Natural killer cell (primary cell): ENCODE measurements around the gene CORO2B. TPM values are rescaled to one million over a fixed set of nuclear protein-coding genes. Genes with fewer than 3 reads are reported as not detected.
A peak's percentile ranks its signal among the peaks of the same experiment; 100 is the strongest.

Experiments used
- ATAC-seq, 3 donors: fragments of 150-1000 bp in 2 of 3; fragments of 200-7000 bp in 1 of 3; cut with Tn5 transposase; 1 replicate in 1 of 3; 2 replicates in 2 of 3; pipeline ENCODE4 v1.10.0; 2021; ENCODE audit warnings: mild to moderate bottlenecking in 2 of 3, moderate library complexity in 2 of 3
- DNase-seq, 2 donors: peaks; one replicate each; pipeline versions ENCODE4 v3.0.0 to v3.0.0-alpha.2; 2013 to 2021; ENCODE audit warnings: mixed read lengths in 1 of 2
- H3K27ac ChIP-seq: one replicate; pipeline ENCODE4 v1.5.1; 2013; ENCODE audit warnings: mild to moderate bottlenecking, low read length
- H3K27me3 ChIP-seq: one replicate; pipeline ENCODE4 v1.6.1; 2013; ENCODE audit warnings: low read length; ENCODE audit not compliant: control insufficient read depth, insufficient read depth
- H3K36me3 ChIP-seq: one replicate; pipeline ENCODE4 v1.6.1; 2013; ENCODE audit warnings: low read length; ENCODE audit not compliant: control insufficient read depth, insufficient read depth
- H3K4me1 ChIP-seq: one replicate; pipeline ENCODE4 v1.6.1; 2013; ENCODE audit warnings: low read length; ENCODE audit not compliant: control insufficient read depth, insufficient read depth
- H3K4me3 ChIP-seq: one replicate; pipeline ENCODE4 v1.5.1; 2013; ENCODE audit warnings: low read length
- H3K9me3 ChIP-seq: one replicate; pipeline ENCODE4 v1.6.1; 2013; ENCODE audit warnings: low read length; ENCODE audit not compliant: control insufficient read depth, insufficient read depth
- H3K27ac Mint-ChIP-seq, 2 donors: one replicate each; pipeline ENCODE4 v1.8.0; 2022; ENCODE audit warnings: mild to moderate bottlenecking in 2 of 2, mixed read lengths in 2 of 2, moderate library complexity in 1 of 2
- H3K27me3 Mint-ChIP-seq, 2 donors: one replicate each; pipeline ENCODE4 v1.8.0; 2022; ENCODE audit warnings: low read depth in 2 of 2, mixed read lengths in 2 of 2
- H3K36me3 Mint-ChIP-seq: one replicate; pipeline ENCODE4 v1.8.0; 2022; ENCODE audit warnings: mixed read lengths
- H3K4me1 Mint-ChIP-seq, 2 donors: one replicate each; pipeline ENCODE4 v1.8.0; 2022; ENCODE audit warnings: mixed read lengths in 2 of 2
- H3K4me3 Mint-ChIP-seq: one replicate; pipeline ENCODE4 v1.8.0; 2022; ENCODE audit warnings: mild to moderate bottlenecking, moderate library complexity, mixed read lengths
- H3K9me3 Mint-ChIP-seq, 2 donors: one replicate each; pipeline ENCODE4 v1.8.0; 2022; ENCODE audit warnings: mixed read lengths in 2 of 2
- WGBS: methylation state at CpG from one replicate; pipeline ENCODE4 v1.1.7; 2013; ENCODE audit warnings: missing lambda C conversion rate; ENCODE audit not compliant: insufficient coverage; 5-methylcytosine and 5-hydroxymethylcytosine counted together
- intact Hi-C: fragments of 100-400 bp; cut with micrococcal nuclease; formaldehyde crosslinking; loops from one replicate; pipeline ENCODE4 v1.14.2; 2022
- total RNA-seq, 4 donors: library from RNA; stranded (reverse); fragments of 120-200 nt in 1 of 4; gene quantifications; one replicate each; pipeline versions ENCODE4 v1.2.3 to v1.2.4, GENCODE V29; 2013 to 2022
- TF ChIP-seq, protein P1 (sequence below): fragments of 200-600 bp; IDR thresholded peaks from one replicate; pipeline ENCODE4 v1.8.0; 2022; ENCODE audit warnings: antibody characterized with exemption

CORO2B gene
- total RNA-seq, 3 donors from 2014 or later (not counting 1 experiment from before 2014, with no cell fraction given) = 0.13 TPM; not detected in 2

DNA sequence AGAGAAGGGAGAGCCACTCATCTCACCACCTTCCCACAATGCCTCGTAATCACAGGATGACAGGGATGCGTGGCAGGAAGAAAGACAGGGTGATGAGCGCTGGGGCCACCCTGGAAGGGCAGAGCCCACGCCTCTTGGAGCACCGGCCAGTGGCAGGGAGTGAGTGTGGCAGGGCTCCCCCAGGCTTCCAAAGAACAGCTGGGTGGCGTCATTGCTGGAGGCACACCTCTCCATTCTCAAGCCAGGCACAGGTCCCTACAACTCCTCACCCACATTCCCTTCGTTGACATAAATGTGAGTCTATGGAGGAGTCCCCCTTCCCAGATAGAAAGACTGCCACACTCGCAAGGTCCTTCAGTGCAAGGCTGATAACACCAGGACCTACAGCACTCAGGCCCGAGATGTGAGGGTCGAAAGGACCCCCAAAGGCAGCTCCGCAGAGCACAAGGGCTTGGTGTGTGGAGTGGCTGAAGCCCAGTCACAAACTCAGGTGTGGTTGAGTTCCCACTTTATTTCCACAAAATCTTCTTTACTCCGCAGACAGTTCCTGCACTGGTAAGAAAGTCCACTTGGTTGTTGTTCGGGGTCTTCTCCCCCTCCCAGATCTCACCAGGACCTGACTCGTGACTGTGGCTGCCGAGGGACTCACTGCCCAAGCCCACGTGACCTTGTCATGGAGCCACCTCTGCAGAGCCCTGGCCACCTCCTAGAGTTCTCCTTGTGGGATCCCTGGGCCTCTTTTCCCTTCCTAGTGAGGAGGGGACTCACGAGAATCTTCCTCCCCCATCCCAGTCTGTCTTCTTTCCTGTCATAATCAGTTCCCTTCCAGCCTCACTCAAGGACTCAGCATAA, 22.4 kb upstream of the CORO2B start:
- DNase-seq = no peak
- Mint-ChIP-seq H3K27ac (no peak overlapping the region), H3K4me1 (peaks cover 16 to 23% of the 10 kb centered on the region in 2 donors), H3K4me3 (no peak overlapping the region), H3K36me3 (no peaks in the 10 kb centered on the region), H3K27me3 (peaks cover 49 to 55% of the 10 kb centered on the region in 2 donors), H3K9me3 (no peaks in the 10 kb centered on the region)
- Histone ChIP-seq H3K9me3 (no peaks in the 10 kb centered on the region), H3K36me3 (no peaks in the 10 kb centered on the region), H3K27me3 (peaks cover 17% of the 10 kb centered on the region), H3K4me1 (peaks cover 15% of the 10 kb centered on the region), H3K27ac (no peak overlapping the region), H3K4me3 (no peak overlapping the region)
- ATAC-seq = no peak
- intact Hi-C loops = no loop called here
- WGBS = 83% methylated on average over 16 of the region's 17 CpGs
- TF ChIP-seq, protein P1, sequence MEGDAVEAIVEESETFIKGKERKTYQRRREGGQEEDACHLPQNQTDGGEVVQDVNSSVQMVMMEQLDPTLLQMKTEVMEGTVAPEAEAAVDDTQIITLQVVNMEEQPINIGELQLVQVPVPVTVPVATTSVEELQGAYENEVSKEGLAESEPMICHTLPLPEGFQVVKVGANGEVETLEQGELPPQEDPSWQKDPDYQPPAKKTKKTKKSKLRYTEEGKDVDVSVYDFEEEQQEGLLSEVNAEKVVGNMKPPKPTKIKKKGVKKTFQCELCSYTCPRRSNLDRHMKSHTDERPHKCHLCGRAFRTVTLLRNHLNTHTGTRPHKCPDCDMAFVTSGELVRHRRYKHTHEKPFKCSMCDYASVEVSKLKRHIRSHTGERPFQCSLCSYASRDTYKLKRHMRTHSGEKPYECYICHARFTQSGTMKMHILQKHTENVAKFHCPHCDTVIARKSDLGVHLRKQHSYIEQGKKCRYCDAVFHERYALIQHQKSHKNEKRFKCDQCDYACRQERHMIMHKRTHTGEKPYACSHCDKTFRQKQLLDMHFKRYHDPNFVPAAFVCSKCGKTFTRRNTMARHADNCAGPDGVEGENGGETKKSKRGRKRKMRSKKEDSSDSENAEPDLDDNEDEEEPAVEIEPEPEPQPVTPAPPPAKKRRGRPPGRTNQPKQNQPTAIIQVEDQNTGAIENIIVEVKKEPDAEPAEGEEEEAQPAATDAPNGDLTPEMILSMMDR = no peak

- Mint-ChIP-seq H3K27ac (no peak overlapping the region), H3K27me3 (peaks cover 49 to 57% of the 10 kb centered on the region in 2 donors), H3K4me1 (peaks cover 16 to 23% of the 10 kb centered on the region in 2 donors), H3K4me3 (no peak overlapping the region), H3K36me3 (no peaks in the 10 kb centered on the region), H3K9me3 (no peaks in the 10 kb centered on the region)
- Histone ChIP-seq H3K27ac (no peak overlapping the region), H3K4me3 (no peak overlapping the region), H3K36me3 (no peaks in the 10 kb centered on the region), H3K4me1 (peaks cover 15% of the 10 kb centered on the region), H3K9me3 (no peaks in the 10 kb centered on the region), H3K27me3 (peaks cover 17% of the 10 kb centered on the region)
- TF ChIP-seq, protein P1 = no peak
- WGBS = 81% methylated on average over 8 of the region's 9 CpGs
- ATAC-seq (no peak), DNase-seq (no peak)
- intact Hi-C loops = loop anchor here (2.0 kb wide), 1 partner anchor 117 kb away; no protein-coding TSS in a partner anchor
These were observed 21.1 kb upstream of the CORO2B start for GRCh38 chr15:68557469-68558317.

GRCh38 chr15:68558318-68559305, 20.2 kb upstream of the CORO2B start:
- Histone ChIP-seq H3K27ac (no peak overlapping the region), H3K36me3 (no peaks in the 10 kb centered on the region), H3K9me3 (no peaks in the 10 kb centered on the region), H3K27me3 (peaks cover 17% of the 10 kb centered on the region), H3K4me3 (no peak overlapping the region), H3K4me1 (peaks cover 15% of the 10 kb centered on the region)
- peaks cover 49 to 53% of the 10 kb centered on the region in 2 donors for H3K27me3 Mint-ChIP-seq
- no peaks in the 10 kb centered on the region for H3K9me3 Mint-ChIP-seq
- intact Hi-C loops = loop anchor here (1.0 to 2.0 kb wide), 2 partner anchors 116 to 318 kb away; no protein-coding TSS in a partner anchor
- peaks cover 16 to 23% of the 10 kb centered on the region in 2 donors for H3K4me1 Mint-ChIP-seq
- TF ChIP-seq, protein P1 = no peak
- peak in 1 of 2 donors; percentile 8 for DNase-seq
- no peaks in the 10 kb centered on the region for H3K36me3 Mint-ChIP-seq
- peak overlapping the region; percentile 75 for H3K4me3 Mint-ChIP-seq
- ATAC-seq = no peak
- 28% methylated on average over 29 of the region's 30 CpGs for WGBS
- H3K27ac Mint-ChIP-seq = no peak overlapping the region
